K562 (cell line): ENCODE results near the gene PAK1IP1. TPM values are rescaled to one million over a fixed set of nuclear protein-coding genes. Genes with fewer than 3 reads are reported as not detected.

Experiments
- BRF1 ChIP-seq: IDR thresholded peaks from 3 replicates; pipeline ENCODE4 v1.6.1; 2011; ENCODE audit warnings: borderline replicate concordance, mild to moderate bottlenecking; ENCODE audit not compliant: insufficient read length; ENCODE audit errors: extremely low read depth
- CBFA2T2 ChIP-seq: fragments of 450-650 bp; conservative IDR thresholded peaks from 2 replicates; pipeline ENCODE4 v1.6.1; 2017; ENCODE audit warnings: mild to moderate bottlenecking
- CREBBP ChIP-seq: IDR thresholded peaks from one replicate; pipeline ENCODE4 v1.6.1; 2012; ENCODE audit warnings: low read depth, mild to moderate bottlenecking, control low read depth, inconsistent platforms, low read length
- EP400 ChIP-seq: fragments of 450-650 bp; IDR thresholded peaks from 2 replicates; pipeline ENCODE4 v1.6.1; 2017; ENCODE audit warnings: antibody characterized with exemption, mild to moderate bottlenecking, moderate library complexity
- HNRNPK ChIP-seq: fragments of 200-400 bp; formaldehyde crosslinking; IDR thresholded peaks from one replicate; pipeline ENCODE4 v1.6.1; 2018; ENCODE audit warnings: mild to moderate bottlenecking, low read depth, low read length; ENCODE audit not compliant: poor library complexity, severe bottlenecking
- HSF4 ChIP-seq: fragments of 250-450 bp; sonication (Bioruptor Pico); IDR thresholded peaks from 2 replicates; pipeline ENCODE4 v2.1.2; 2022; ENCODE audit warnings: mild to moderate bottlenecking, moderate library complexity, borderline replicate concordance
- KAT2B ChIP-seq: IDR thresholded peaks from one replicate; pipeline ENCODE4 v1.6.1; 2012; ENCODE audit warnings: low read depth, mild to moderate bottlenecking, control low read depth, inconsistent platforms, low read length, moderate library complexity
- KDM2B ChIP-seq: fragments of 250-450 bp; sonication (Bioruptor Pico); IDR thresholded peaks from 2 replicates; pipeline ENCODE4 v1.8.0; 2021; ENCODE audit warnings: mild to moderate bottlenecking, moderate library complexity
- KLF16 ChIP-seq: IDR thresholded peaks from 2 replicates; pipeline ENCODE4 v1.6.1; 2016; ENCODE audit warnings: antibody characterized with exemption
- MED1 ChIP-seq: sonication (generic); formaldehyde crosslinking; IDR thresholded peaks from 2 replicates; pipeline ENCODE4 v1.8.1; 2023; ENCODE audit warnings: missing genetic modification reagents, borderline replicate concordance
- NR1H2 ChIP-seq: sonication (generic); formaldehyde crosslinking; IDR thresholded peaks from 2 replicates; pipeline ENCODE4 v1.4.0; 2020; ENCODE audit warnings: mild to moderate bottlenecking, missing genetic modification reagents
- PATZ1 ChIP-seq: fragments of 250-450 bp; sonication (Bioruptor Pico); IDR thresholded peaks from 2 replicates; pipeline ENCODE4 v1.5.0; 2020; ENCODE audit warnings: mild to moderate bottlenecking, borderline replicate concordance
- PHF20 ChIP-seq: fragments of 450-650 bp; IDR thresholded peaks from 2 replicates; pipeline ENCODE4 v1.6.1; 2018; ENCODE audit not compliant: partially characterized antibody
- PHF21A ChIP-seq: fragments of 450-650 bp; IDR thresholded peaks from 2 replicates; pipeline ENCODE4 v1.6.1; 2017; ENCODE audit warnings: low read depth, borderline replicate concordance
- PHF8 ChIP-seq: fragments of 200-600 bp; sonication (generic); IDR thresholded peaks from 2 replicates; pipeline ENCODE4 v1.6.1; 2012; ENCODE audit warnings: mixed run types, mild to moderate bottlenecking, inconsistent platforms, low read length, moderate library complexity, borderline replicate concordance
- PML ChIP-seq: IDR thresholded peaks from 2 replicates; pipeline ENCODE4 v1.6.1; 2012; ENCODE audit warnings: low read length, inconsistent platforms
- POLR2AphosphoS2 ChIP-seq: IDR thresholded peaks from 2 replicates; pipeline ENCODE4 v1.6.1; 2012; ENCODE audit warnings: low read length, improper control_type of control experiment
- PRMT5 ChIP-seq: sonication (generic); formaldehyde crosslinking; IDR thresholded peaks from 2 replicates; pipeline ENCODE4 v1.5.0; 2020; ENCODE audit warnings: missing genetic modification reagents
- RBFOX2 ChIP-seq: fragments of 200-400 bp; formaldehyde crosslinking; IDR thresholded peaks from 2 replicates; pipeline ENCODE4 v1.6.1; 2017; ENCODE audit warnings: low read depth, mild to moderate bottlenecking, low read length, moderate library complexity
- SREBF2 ChIP-seq: sonication (generic); formaldehyde crosslinking; IDR thresholded peaks from 2 replicates; pipeline ENCODE4 v1.4.0; 2020; ENCODE audit warnings: mild to moderate bottlenecking, missing genetic modification reagents
- XRCC3 ChIP-seq: fragments of 450-650 bp; IDR thresholded peaks from 2 replicates; pipeline ENCODE4 v1.6.1; 2017; ENCODE audit warnings: mild to moderate bottlenecking, moderate library complexity
- ZBTB7A ChIP-seq: IDR thresholded peaks from 2 replicates; pipeline ENCODE4 v1.6.1; 2011; ENCODE audit warnings: low read depth, mild to moderate bottlenecking, low read length, moderate library complexity, borderline replicate concordance; ENCODE audit not compliant: control insufficient read depth
- ZNF3 ChIP-seq: fragments of 250-450 bp; sonication (Bioruptor Pico); IDR thresholded peaks from 2 replicates; pipeline ENCODE4 v1.5.0; 2021; ENCODE audit warnings: mild to moderate bottlenecking, moderate library complexity
- polyA plus RNA-seq, 8 experiments: library from polyadenylated mRNA; depleted of rRNA in 4 of 8; stranded (reverse) in 5 of 8; unstranded in 3 of 8; fragments of >200 nt; fragmentation: Nextera tagmentation in 2 of 8; fragmentation: Illumina TruSeq in 1 of 8; extraction: Ambion mirVana in 2 of 8; extraction: Trizol in 1 of 8; gene quantifications; 2 replicates each; pipeline versions ENCODE4 v1.2.1 to v1.2.3, GENCODE V29; 2011 to 2014; ENCODE audit warnings: inconsistent platforms in 1 of 8, missing spikeins in 1 of 8
- total RNA-seq, 7 experiments: library from RNA; depleted of rRNA in 6 of 7; stranded (reverse); fragments of >200 nt in 6 of 7; fragmentation: Illumina TruSeq in 2 of 7; extraction: Trizol in 2 of 7; gene quantifications; 2 replicates each; pipeline versions ENCODE4 v1.2.1 to v1.2.3, GENCODE V29; 2011 to 2021; ENCODE audit warnings: low replicate concordance in 1 of 7
- TF ChIP-seq, protein P1 (sequence below), 2 experiments: IDR thresholded peaks; 2 replicates each; pipeline ENCODE4 v1.6.1; 2012; ENCODE audit warnings: improper control_type of control experiment in 2 of 2, low read depth in 2 of 2, low read length in 2 of 2, borderline replicate concordance in 1 of 2
- TF ChIP-seq, protein P2 (sequence below): fragments of 450-650 bp; formaldehyde crosslinking; IDR thresholded peaks from 2 replicates; pipeline ENCODE4 v1.4.0; 2020; ENCODE audit warnings: mild to moderate bottlenecking, mixed read lengths

The PAK1IP1 gene
- total and polyA plus RNA-seq, 9 of the 15 experiments (the other 6 are each of a cell fraction or from before 2014, with no cell fraction given): 50.0 to 200 (median 87.0) TPM

GRCh38 chr6:10749734-10750133, 55.0 kb downstream of the PAK1IP1 start (continued):
- TF ChIP-seq, protein P1, sequence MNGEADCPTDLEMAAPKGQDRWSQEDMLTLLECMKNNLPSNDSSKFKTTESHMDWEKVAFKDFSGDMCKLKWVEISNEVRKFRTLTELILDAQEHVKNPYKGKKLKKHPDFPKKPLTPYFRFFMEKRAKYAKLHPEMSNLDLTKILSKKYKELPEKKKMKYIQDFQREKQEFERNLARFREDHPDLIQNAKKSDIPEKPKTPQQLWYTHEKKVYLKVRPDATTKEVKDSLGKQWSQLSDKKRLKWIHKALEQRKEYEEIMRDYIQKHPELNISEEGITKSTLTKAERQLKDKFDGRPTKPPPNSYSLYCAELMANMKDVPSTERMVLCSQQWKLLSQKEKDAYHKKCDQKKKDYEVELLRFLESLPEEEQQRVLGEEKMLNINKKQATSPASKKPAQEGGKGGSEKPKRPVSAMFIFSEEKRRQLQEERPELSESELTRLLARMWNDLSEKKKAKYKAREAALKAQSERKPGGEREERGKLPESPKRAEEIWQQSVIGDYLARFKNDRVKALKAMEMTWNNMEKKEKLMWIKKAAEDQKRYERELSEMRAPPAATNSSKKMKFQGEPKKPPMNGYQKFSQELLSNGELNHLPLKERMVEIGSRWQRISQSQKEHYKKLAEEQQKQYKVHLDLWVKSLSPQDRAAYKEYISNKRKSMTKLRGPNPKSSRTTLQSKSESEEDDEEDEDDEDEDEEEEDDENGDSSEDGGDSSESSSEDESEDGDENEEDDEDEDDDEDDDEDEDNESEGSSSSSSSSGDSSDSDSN (IDR thresholded peaks at IDR 0.05; ENCODE audit: borderline replicate concordance in 1 of 2, low read depth in 2 of 2, low read length in 2 of 2): 0 out of 4 replicates have a peak, but pooled peaks of 1 of the 2 experiments have one; percentile 29
- TF ChIP-seq PRMT5: no peak
- TF ChIP-seq KAT2B: no peak
- 0 out of 2 replicates have a peak, but pooled peaks have one; percentile 33 for TF ChIP-seq PHF21A
- TF ChIP-seq ZNF3 (CRISPR knock-in tag): no peak
- no peak for TF ChIP-seq EP400
- peak; percentile 84; the same call in 1 of the 2 replicates for TF ChIP-seq PML
- no peak for TF ChIP-seq POLR2AphosphoS2
- TF ChIP-seq KLF16: peak; percentile 89
- TF ChIP-seq BRF1: no peak
- no peak for TF ChIP-seq RBFOX2
- no peak for TF ChIP-seq CREBBP
- TF ChIP-seq NR1H2 (CRISPR knock-in tag): no peak
- TF ChIP-seq XRCC3: no peak
- no peak for TF ChIP-seq HSF4 (CRISPR knock-in tag)
- TF ChIP-seq SREBF2: peak; percentile 20; the same call in 1 of the 2 replicates
- TF ChIP-seq ZBTB7A: peak; percentile 23; the same call in 1 of the 2 replicates
- TF ChIP-seq PHF20: no peak
- no peak for TF ChIP-seq HNRNPK
- no peak for TF ChIP-seq PHF8
- TF ChIP-seq CBFA2T2: peak; percentile 97
- TF ChIP-seq PATZ1: no peak
- no peak for TF ChIP-seq KDM2B (CRISPR knock-in tag)
- no peak for TF ChIP-seq MED1 (CRISPR knock-in tag)
- TF ChIP-seq, protein P2, sequence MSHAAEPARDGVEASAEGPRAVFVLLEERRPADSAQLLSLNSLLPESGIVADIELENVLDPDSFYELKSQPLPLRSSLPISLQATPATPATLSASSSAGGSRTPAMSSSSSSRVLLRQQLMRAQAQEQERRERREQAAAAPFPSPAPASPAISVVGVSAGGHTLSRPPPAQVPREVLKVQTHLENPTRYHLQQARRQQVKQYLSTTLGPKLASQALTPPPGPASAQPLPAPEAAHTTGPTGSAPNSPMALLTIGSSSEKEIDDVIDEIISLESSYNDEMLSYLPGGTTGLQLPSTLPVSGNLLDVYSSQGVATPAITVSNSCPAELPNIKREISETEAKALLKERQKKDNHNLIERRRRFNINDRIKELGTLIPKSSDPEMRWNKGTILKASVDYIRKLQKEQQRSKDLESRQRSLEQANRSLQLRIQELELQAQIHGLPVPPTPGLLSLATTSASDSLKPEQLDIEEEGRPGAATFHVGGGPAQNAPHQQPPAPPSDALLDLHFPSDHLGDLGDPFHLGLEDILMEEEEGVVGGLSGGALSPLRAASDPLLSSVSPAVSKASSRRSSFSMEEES: no peak
